Ovary (tissue), 9 donors: ENCODE measurements around the gene NMU. TPM values are rescaled to one million over a fixed set of nuclear protein-coding genes. Genes with fewer than 3 reads are reported as not detected.

Source experiments
- DNase-seq, 5 donors: peaks; one replicate each; pipeline ENCODE4 v3.0.0-alpha.2; 2019 to 2020
- H3K27ac ChIP-seq, 2 donors: fragments of 200-600 bp; one replicate each; pipeline versions ENCODE4 v1.5.1 to v1.8.0; 2019 to 2022
- H3K27me3 ChIP-seq: fragments of 200-600 bp; one replicate; pipeline ENCODE4 v1.8.0; 2022
- H3K36me3 ChIP-seq: fragments of 200-600 bp; sonication (generic); one replicate; pipeline ENCODE4 v1.5.1; 2019
- H3K4me1 ChIP-seq: one replicate; pipeline ENCODE4 v1.8.1; 2013; ENCODE audit warnings: mild to moderate bottlenecking, moderate library complexity; ENCODE audit not compliant: insufficient read depth
- H3K4me3 ChIP-seq: fragments of 200-600 bp; sonication (generic); one replicate; pipeline ENCODE4 v1.5.1; 2017
- H3K9me3 ChIP-seq, 2 donors: fragments of 200-600 bp in 1 of 2; sonication (generic) in 1 of 2; one replicate each; pipeline versions ENCODE4 v1.5.1 to v1.8.1; 2013 to 2019; ENCODE audit warnings: mild to moderate bottlenecking in 1 of 2, moderate library complexity in 1 of 2
- CTCF ChIP-seq, 3 donors: fragments of 450-650 bp in 2 of 3; fragments of 200-600 bp in 1 of 3; IDR thresholded peaks; one replicate each; pipeline versions ENCODE4 v1.5.1 to v1.8.0; 2016 to 2022; ENCODE audit warnings: antibody characterized with exemption in 3 of 3, mild to moderate bottlenecking in 1 of 3
- EP300 ChIP-seq: sonication (generic); formaldehyde crosslinking; IDR thresholded peaks from one replicate; pipeline ENCODE4 v1.6.1; 2017; ENCODE audit warnings: antibody characterized with exemption
- POLR2A ChIP-seq: fragments of 450-650 bp; IDR thresholded peaks from one replicate; pipeline ENCODE4 v1.6.1; 2017; ENCODE audit warnings: antibody characterized with exemption, mild to moderate bottlenecking, moderate library complexity
- WGBS, 3 donors: extraction: QIAGEN DNeasy Blood & Tissue Kit in 1 of 3; methylation state at CpG; one replicate each; pipeline versions ENCODE4 v1.1.5 to v1.1.7; 2013 to 2017; 5-methylcytosine and 5-hydroxymethylcytosine counted together
- intact Hi-C, 4 donors: fragments of 100-400 bp; cut with DNase I; formaldehyde crosslinking; loops; one replicate each; pipeline versions ENCODE4 v1.11.0 to v1.15.1; 2022 to 2023
- polyA plus RNA-seq, 2 donors: library from polyadenylated mRNA; stranded (reverse); fragments of 200-250 nt in 1 of 2; fragments of 350-450 nt in 1 of 2; fragmentation: Illumina TruSeq in 1 of 2; extraction: RNeasy Lipid Tissue Mini Kit (QIAGEN cat#74804) in 1 of 2; gene quantifications; one replicate each; pipeline ENCODE4 v1.2.3, GENCODE V29; 2013 to 2014
- total RNA-seq, 7 donors: library from RNA; depleted of rRNA in 2 of 7; stranded (reverse); fragments of >200 nt in 2 of 7; fragmentation: NEBNext Ultra II Directional in 3 of 7; extraction: Animal tissue kit (Norgen Biotek cat#: 25700) in 3 of 7; gene quantifications; one replicate each; pipeline versions ENCODE4 v1.1.0 to v1.2.4, GENCODE V29; 2016 to 2023
- donor health status: DM: no; HTN: no; CAD: no; lungs with moderate emphysema.
- donor health status: DM: no; HTN: no; CAD: no.
- donor health status: Bipolar disorder and iron deficiency.
- donor health status: DM: yes; HTN: yes; CAD: no.
- donor health status: DM: no; HTN: no; CAD: no.
- donor health status: DM: yes; HTN: yes; CAD: no.

NMU gene
- total and polyA plus RNA-seq, 9 donors, result 0.28 to 0.77 TPM; not detected in 7

- WGBS, 3 donors, result 79 to 88% (median 83%) methylated on average over 3 of the region's 3 CpGs
- H3K9me3 ChIP-seq, result no peaks in the 10 kb centered on the region
- intact Hi-C loops, result no loop called here
- no peaks in the 10 kb centered on the region for H3K27me3 ChIP-seq
- no peaks in the 10 kb centered on the region for H3K4me1 ChIP-seq
- no peak overlapping the region for H3K4me3 ChIP-seq
- H3K36me3 ChIP-seq, result no peaks in the 10 kb centered on the region
- no peak for DNase-seq
- H3K27ac ChIP-seq, result no peak overlapping the region
- no peak for TF ChIP-seq POLR2A
- TF ChIP-seq CTCF (IDR thresholded peaks at IDR 0.05), result no peak
- no peak for TF ChIP-seq EP300
Observed at GRCh38 chr4:55613621-55614020, 22.5 kb downstream of the NMU start.

GRCh38 chr4:55612341-55612740 is 23.8 kb downstream of the NMU start:
- intact Hi-C loops, result no loop called here
- no peaks in the 10 kb centered on the region for H3K9me3 ChIP-seq
- TF ChIP-seq CTCF (IDR thresholded peaks at IDR 0.05), result no peak
- no peak for TF ChIP-seq EP300
- no peak for TF ChIP-seq POLR2A
- H3K4me1 ChIP-seq, result no peaks in the 10 kb centered on the region
- H3K4me3 ChIP-seq, result no peak overlapping the region
- no peak overlapping the region for H3K27ac ChIP-seq
- H3K27me3 ChIP-seq, result no peaks in the 10 kb centered on the region
- 33 to 58% (median 44%) methylated on average over 3 of the region's 3 CpGs for WGBS, 3 donors
- no peak for DNase-seq
- no peaks in the 10 kb centered on the region for H3K36me3 ChIP-seq

GRCh38 chr4:55611358-55612059 is 24.6 kb downstream of the NMU start:
- 92 to 97% (median 96%) methylated on average over 3 of the region's 3 CpGs for WGBS, 3 donors
- no peaks in the 10 kb centered on the region for H3K27me3 ChIP-seq
- no peaks in the 10 kb centered on the region for H3K36me3 ChIP-seq
- no peaks in the 10 kb centered on the region for H3K9me3 ChIP-seq
- H3K27ac ChIP-seq, result no peak overlapping the region
- H3K4me3 ChIP-seq, result no peak overlapping the region
- intact Hi-C loops, result no loop called here
- H3K4me1 ChIP-seq, result no peaks in the 10 kb centered on the region
- no peak for DNase-seq
- TF ChIP-seq EP300 (no peak), CTCF (IDR thresholded peaks at IDR 0.05) (no peak), POLR2A (no peak)

- no peaks in the 10 kb centered on the region for H3K9me3 ChIP-seq
- no peak overlapping the region for H3K4me3 ChIP-seq
- no peaks in the 10 kb centered on the region for H3K4me1 ChIP-seq
- WGBS, 3 donors, result 93 to 95% (median 93%) methylated on average over 2 of the region's 2 CpGs
- no peaks in the 10 kb centered on the region for H3K27me3 ChIP-seq
- intact Hi-C loops, result no loop called here
- TF ChIP-seq EP300, result no peak
- no peak for TF ChIP-seq POLR2A
- no peak for TF ChIP-seq CTCF (IDR thresholded peaks at IDR 0.05)
- no peak overlapping the region for H3K27ac ChIP-seq
- DNase-seq, result no peak
- H3K36me3 ChIP-seq, result no peaks in the 10 kb centered on the region
Observed at GRCh38 chr4:55610381-55610780, 25.7 kb downstream of the NMU start.
